ENCODE measurements around the gene LRRC46. TPM values are rescaled to one million over a fixed set of nuclear protein-coding genes. Genes with fewer than 3 reads are reported as not detected.
A peak's percentile ranks its signal among the peaks of the same experiment; 100 is the strongest.

Gene LRRC46
- total RNA-seq, 1 experiment from 2014 or later, result 1.2 TPM

DNA sequence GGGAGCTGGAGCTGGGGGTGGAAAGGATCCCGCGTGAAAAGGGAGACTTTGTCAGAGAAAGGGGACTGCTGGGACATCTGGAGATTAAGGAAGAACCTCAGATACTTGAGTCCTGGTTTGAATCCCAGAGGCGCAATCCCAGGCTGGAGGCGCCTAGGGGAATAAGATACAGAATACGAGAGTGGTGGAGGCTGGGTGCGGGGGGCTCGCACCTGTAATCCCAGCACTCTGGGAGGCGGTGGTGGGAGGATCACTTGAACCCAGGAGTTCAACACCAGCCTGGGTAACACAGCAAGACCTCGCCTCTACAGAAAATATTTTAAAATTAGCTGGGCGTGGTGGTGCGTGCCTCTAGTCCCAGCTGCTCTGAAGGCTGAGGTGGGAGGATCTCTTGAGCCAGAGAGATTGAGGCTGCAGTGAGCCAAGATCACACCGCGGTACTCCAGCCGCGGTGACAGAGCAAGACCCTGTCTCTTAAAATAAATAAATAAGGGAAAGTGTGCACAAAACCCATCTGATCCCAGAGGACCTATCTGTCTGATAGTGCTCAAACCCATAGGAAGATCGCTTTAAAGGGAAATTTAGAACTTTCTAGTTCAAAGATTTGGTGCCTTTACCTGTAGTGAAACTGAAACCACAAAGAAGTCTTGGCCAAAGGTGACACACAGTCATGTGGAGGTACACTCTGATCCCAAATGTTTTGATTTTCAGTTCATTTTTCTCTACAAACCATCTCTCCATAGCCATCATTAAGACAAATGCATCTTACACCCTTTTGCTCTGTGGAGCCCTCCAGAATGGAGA lies 10.2 kb downstream of the LRRC46 start:
- Mint-ChIP-seq H3K9me3 (ENCODE audit: unreplicated experiment) (no peaks in the 10 kb centered on the region), H3K4me1 (ENCODE audit: insufficient read depth, unreplicated experiment) (peaks cover 7% of the 10 kb centered on the region), H3K27ac (ENCODE audit: low read depth, unreplicated experiment) (peak overlapping the region; percentile 65), H3K27me3 (ENCODE audit: insufficient read depth, unreplicated experiment) (no peaks in the 10 kb centered on the region), H3K36me3 (ENCODE audit: insufficient read depth, unreplicated experiment) (no peaks in the 10 kb centered on the region), H3K4me3 (ENCODE audit: unreplicated experiment) (peak overlapping the region; percentile 81)
- TF ChIP-seq, protein P1, sequence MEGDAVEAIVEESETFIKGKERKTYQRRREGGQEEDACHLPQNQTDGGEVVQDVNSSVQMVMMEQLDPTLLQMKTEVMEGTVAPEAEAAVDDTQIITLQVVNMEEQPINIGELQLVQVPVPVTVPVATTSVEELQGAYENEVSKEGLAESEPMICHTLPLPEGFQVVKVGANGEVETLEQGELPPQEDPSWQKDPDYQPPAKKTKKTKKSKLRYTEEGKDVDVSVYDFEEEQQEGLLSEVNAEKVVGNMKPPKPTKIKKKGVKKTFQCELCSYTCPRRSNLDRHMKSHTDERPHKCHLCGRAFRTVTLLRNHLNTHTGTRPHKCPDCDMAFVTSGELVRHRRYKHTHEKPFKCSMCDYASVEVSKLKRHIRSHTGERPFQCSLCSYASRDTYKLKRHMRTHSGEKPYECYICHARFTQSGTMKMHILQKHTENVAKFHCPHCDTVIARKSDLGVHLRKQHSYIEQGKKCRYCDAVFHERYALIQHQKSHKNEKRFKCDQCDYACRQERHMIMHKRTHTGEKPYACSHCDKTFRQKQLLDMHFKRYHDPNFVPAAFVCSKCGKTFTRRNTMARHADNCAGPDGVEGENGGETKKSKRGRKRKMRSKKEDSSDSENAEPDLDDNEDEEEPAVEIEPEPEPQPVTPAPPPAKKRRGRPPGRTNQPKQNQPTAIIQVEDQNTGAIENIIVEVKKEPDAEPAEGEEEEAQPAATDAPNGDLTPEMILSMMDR (IDR thresholded peaks at IDR 0.05; ENCODE audit: unreplicated experiment), result no peak
- intact Hi-C loops (cut with micrococcal nuclease), result no loop called here
- POLR2A ChIA-PET, result interaction anchor here (0.5 to 8.0 kb wide), 14 partner anchors 8 to 266 kb away, joined by 3 to 178 read pairs (median 4); partner anchors contain the start of genes LRRC46, MRPL10, NFE2L1 and PNPO
- no TSS peak for BruUV-seq (replicated peaks)
- CTCF ChIA-PET, result interaction anchor here (0.6 to 18.5 kb wide), 26 partner anchors 8 to 301 kb away, joined by 3 to 523 read pairs (median 4); partner anchors contain the start of genes CDK5RAP3, LRRC46, MRPL10 and PNPO
- no peak for DNase-seq (ENCODE audit: unreplicated experiment)

DNA sequence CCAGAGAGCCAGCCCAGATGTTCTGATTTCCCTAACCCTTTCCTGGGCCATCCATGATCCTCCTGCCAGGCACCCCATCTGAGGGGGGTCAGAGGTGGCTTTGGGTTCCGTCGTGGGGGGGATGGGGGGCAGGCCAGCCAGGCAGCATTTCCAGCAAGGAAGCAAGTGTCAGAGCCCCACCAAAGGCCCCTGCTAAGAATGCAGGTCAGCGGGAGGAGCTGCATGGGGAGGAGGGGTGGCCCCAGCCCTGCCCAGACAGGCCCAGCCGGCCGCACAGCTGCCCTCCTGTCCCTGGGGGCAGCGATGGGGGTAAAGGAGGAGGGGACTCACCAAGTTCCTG lies 11.9 kb downstream of the LRRC46 start:
- no peaks in the 10 kb centered on the region for H3K27me3 Mint-ChIP-seq (ENCODE audit: insufficient read depth, unreplicated experiment)
- BruUV-seq (replicated peaks), result no TSS peak
- no peak overlapping the region for H3K4me3 Mint-ChIP-seq (ENCODE audit: unreplicated experiment)
- intact Hi-C loops (cut with micrococcal nuclease), result loop anchor here (1.0 kb wide), 3 partner anchors 47 to 175 kb away; no protein-coding TSS in a partner anchor
- DNase-seq (ENCODE audit: unreplicated experiment), result no peak
- no peaks in the 10 kb centered on the region for H3K9me3 Mint-ChIP-seq (ENCODE audit: unreplicated experiment)
- TF ChIP-seq, protein P1 (IDR thresholded peaks at IDR 0.05; ENCODE audit: unreplicated experiment), result no peak
- H3K36me3 Mint-ChIP-seq (ENCODE audit: insufficient read depth, unreplicated experiment), result no peaks in the 10 kb centered on the region
- ChIA-PET POLR2A (interaction anchor here (0.7 to 8.0 kb wide), 7 partner anchors 12 to 181 kb away, joined by 3 to 178 read pairs (median 5); partner anchors contain the start of genes LRRC46, MRPL10 and SP2), CTCF (interaction anchor here (0.6 to 18.5 kb wide), 13 partner anchors 9 to 175 kb away, joined by 3 to 523 read pairs (median 5); partner anchors contain the start of genes CDK5RAP3 and SP2)
- no peak overlapping the region for H3K27ac Mint-ChIP-seq (ENCODE audit: low read depth, unreplicated experiment)
- H3K4me1 Mint-ChIP-seq (ENCODE audit: insufficient read depth, unreplicated experiment), result peaks cover 7% of the 10 kb centered on the region

DNA sequence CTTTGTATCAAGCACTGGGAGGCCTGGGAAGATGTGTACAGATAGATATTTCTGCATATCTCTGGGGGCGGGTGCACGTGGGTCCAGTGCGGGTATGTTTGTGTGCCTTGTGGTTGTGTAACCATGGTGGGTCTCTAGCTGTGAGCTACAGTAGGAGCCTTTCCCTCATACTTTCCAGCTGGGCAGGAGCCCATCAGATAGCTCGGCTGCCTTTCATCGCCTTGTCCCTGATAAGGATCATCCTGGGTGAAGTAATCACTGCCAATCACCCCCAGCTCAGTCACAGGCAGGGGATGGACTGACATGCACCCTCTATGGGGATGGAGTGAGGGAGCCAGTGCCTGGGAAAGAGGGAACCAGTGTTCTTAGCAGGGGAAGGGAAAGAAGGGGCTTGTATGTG lies 12.8 kb downstream of the LRRC46 start:
- Mint-ChIP-seq H3K4me1 (ENCODE audit: insufficient read depth, unreplicated experiment) (peaks cover 7% of the 10 kb centered on the region), H3K9me3 (ENCODE audit: unreplicated experiment) (no peaks in the 10 kb centered on the region), H3K4me3 (ENCODE audit: unreplicated experiment) (no peak overlapping the region), H3K36me3 (ENCODE audit: insufficient read depth, unreplicated experiment) (no peaks in the 10 kb centered on the region), H3K27me3 (ENCODE audit: insufficient read depth, unreplicated experiment) (no peaks in the 10 kb centered on the region), H3K27ac (ENCODE audit: low read depth, unreplicated experiment) (no peak overlapping the region)
- no TSS peak for BruUV-seq (replicated peaks)
- DNase-seq (ENCODE audit: unreplicated experiment), result no peak
- TF ChIP-seq, protein P1 (IDR thresholded peaks at IDR 0.05; ENCODE audit: unreplicated experiment), result no peak
- CTCF ChIA-PET, result interaction anchor here (0.6 to 18.5 kb wide), 7 partner anchors 11 to 174 kb away, joined by 3 to 523 read pairs (median 6); partner anchors contain the start of gene SP2
- POLR2A ChIA-PET, result interaction anchor here (8.0 kb wide), 1 partner anchor 47 kb away, joined by 178 read pairs; the partner anchor contains the start of gene SP2
- intact Hi-C loops (cut with micrococcal nuclease), result no loop called here

Data from MCF 10A (cell line).